ENCODE data around the gene HECW1.

The HECW1 gene

GRCh38 chr7:43444711-43445578 is 332.5 kb downstream of the HECW1 start:
- no peak for DNase-seq

GRCh38 chr7:43449577-43449976 is 337.1 kb downstream of the HECW1 start:
- DNase-seq = no peak

DNA sequence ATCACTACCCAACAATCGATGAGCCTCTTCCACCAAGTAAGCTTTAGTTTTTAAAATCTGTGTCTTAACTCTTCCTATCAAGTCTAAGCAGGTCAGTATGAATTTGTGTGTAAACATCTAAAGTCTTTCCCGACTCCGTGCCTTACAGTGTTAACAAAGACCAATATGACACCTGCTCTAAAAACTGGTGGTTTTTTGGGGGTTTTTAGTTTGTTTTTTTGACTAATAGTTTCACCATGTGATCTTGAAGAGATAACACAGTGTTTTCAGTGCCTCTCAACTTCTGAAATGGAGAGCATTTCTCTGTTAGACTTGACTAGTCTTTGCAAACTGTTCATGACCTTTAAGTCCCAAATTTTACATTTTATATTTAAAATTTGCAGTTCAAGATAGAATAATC is 338.4 kb downstream of the HECW1 start:
- DNase-seq = no peak

GRCh38 chr7:43454936-43455518 is 342.6 kb downstream of the HECW1 start:
- DNase-seq = peak; percentile 19

DNA sequence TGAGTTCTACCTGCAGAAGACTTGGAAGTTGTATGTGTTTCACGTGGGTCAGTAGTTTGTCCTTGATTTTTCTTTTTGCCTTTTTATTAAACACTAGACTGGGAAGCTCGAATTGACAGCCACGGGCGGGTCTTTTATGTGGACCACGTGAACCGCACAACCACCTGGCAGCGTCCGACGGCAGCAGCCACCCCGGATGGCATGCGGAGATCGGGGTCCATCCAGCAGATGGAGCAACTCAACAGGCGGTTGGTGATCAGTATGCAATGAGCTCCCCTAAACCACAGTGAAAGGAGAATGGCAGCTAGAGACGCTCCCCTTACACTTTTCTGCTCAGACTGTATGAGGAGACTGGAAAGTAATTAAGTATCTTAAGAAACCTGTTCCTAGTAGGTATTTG is 343.8 kb downstream of the HECW1 start:
- no peak for DNase-seq

- DNase-seq = no peak
Observed at GRCh38 chr7:43458330-43459018, 346.0 kb downstream of the HECW1 start.

- DNase-seq = no peak
Observed at GRCh38 chr7:43459019-43459337, 346.5 kb downstream of the HECW1 start.

DNA sequence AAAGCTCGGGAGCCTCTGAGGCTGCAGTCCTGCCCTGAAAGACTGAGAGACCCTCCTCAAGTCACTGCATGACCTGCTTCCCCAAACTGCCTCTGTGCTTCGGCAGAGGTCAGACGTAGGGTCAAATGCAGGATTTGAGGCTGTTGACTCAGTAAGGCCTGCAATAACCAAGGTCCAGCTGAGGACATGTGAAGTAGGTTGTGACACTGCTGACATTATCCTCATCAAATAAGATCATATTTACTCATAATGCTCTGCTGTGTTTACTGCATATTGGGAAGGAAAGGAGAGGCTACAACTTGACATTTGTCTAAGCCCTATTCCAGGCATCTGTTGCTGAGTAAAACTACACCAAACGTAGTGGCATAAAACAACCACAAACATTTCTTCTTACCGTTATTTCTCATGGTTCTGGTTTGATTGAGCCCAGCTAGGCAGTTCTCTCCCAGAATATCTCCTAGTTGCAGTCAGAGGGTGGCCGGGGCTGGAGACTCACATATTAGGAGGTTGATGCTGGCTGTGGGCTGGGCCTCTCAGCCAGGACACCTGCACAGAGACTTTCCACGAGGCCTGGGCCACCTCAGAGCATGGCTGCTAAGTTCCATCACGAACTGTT is 348.4 kb downstream of the HECW1 start:
- DNase-seq = no peak

GRCh38 chr7:43461349-43462024 is 349.0 kb downstream of the HECW1 start:
- DNase-seq = no peak

DNA sequence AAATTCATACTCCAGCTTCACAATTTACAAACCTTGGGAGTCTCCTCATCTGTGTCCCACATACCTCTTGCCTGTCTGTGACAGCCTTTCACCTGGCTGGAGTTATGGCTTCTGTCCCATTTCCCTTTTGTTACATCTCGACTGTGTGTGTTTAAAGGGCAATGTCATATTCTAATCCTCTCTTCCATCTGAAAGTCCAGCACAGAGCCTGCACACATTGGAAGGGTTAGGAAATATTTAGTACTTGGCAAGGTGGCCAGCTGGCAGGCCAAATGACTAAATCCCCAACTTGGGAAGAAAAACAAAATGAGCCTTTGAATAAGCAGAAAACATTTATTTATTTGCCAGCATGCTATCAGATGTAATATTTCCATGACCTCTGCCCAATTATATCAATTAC is 350.4 kb downstream of the HECW1 start:
- DNase-seq = no peak

DNA sequence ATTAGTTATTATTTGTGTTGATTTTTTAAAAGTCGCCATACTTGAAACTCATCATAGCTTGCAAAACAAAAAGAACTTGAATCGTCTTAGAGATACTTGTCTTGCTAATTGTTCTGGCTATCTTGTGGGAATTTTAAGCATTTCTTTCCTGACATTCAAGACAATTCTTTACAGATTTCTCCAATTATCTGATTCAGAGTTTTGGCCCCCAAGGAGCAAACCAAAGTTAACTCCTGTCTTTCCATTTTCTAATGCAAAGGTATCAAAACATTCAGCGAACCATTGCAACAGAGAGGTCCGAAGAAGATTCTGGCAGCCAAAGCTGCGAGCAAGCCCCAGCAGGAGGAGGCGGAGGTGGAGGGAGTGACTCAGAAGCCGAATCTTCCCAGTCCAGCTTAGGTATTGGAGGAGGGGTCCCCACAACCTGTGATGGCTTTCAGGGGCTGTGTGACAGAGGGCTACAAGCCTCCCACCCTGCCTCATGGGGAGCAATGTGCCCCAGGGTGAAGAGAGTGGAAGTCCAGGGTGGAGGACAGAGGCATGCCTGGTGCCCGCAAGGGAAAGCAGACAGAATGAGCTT is 351.0 kb downstream of the HECW1 start:
- no peak for DNase-seq

DNA sequence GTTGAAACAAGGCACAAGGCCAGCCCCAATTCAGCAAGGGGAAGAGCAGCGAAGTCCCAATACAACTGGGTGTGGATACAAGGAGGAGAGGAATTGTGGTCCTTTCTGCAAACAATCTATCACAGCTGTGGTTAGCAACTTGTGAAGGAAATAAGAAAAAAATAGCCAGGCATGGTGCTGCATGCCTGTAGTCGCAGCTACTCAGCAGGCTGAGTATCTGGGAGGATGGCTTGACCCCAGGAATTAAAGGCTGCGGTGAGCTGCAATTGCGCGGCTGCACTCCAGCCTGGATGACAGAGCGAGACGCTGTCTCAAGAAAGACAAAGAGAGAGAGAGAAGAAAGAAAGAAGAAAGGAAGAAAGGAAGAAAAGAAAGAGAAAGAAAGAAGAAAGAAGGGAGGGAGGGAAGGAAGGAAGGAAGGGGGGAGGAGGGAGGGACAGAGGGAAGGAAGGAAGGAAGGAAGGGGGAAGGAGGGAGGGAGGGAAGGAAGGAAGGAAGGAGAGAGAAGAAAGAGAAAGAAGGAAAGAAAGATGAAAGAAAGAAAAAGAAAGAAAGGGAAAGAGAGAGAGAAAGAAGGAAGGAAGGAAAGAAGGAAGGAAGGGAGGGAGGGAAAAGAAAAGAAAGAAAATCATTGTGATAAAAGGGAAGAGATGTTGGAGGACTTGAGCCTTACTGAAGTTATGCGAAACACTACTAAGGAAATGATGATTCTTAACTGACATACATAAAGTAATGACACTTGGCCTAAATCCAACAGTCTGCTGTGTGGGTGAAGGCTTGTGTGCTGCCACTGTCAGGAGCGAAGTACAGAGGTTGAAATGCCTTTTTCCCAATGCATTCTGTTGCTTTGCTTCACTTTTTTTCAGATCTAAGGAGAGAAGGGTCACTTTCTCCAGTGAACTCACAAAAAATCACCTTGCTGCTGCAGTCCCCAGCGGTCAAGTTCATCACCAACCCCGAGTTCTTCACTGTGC is 353.4 kb downstream of the HECW1 start:
- no peak for DNase-seq

- DNase-seq = no peak
Observed at GRCh38 chr7:43467406-43467805, 355.0 kb downstream of the HECW1 start.

DNA sequence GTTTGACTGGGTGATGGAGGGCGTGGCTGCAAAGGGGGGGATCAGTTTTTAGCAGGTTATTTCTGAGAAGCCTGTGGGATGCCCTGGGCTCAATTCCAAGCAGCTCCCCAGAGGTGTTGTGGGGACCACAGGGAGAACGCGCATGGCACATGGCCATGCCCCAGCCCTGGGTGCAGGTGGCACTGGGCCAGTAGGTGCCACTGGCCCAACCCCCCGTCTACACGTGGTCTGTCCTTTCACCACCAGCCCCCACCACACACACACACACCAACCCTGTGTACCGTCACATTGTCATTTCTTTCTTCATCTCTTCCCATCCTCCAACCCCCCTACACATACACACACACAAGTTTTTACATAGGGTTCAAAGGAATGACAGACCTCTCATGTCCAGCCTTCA is 355.4 kb downstream of the HECW1 start:
- no peak for DNase-seq

- DNase-seq = no peak
Observed at GRCh38 chr7:43469051-43469450, 356.6 kb downstream of the HECW1 start.

GRCh38 chr7:43470110-43470509 is 357.7 kb downstream of the HECW1 start:
- no peak for DNase-seq

GRCh38 chr7:43475983-43476382 is 363.5 kb downstream of the HECW1 start:
- DNase-seq = no peak

GRCh38 chr7:43476896-43477295 is 364.4 kb downstream of the HECW1 start:
- DNase-seq = no peak

DNA sequence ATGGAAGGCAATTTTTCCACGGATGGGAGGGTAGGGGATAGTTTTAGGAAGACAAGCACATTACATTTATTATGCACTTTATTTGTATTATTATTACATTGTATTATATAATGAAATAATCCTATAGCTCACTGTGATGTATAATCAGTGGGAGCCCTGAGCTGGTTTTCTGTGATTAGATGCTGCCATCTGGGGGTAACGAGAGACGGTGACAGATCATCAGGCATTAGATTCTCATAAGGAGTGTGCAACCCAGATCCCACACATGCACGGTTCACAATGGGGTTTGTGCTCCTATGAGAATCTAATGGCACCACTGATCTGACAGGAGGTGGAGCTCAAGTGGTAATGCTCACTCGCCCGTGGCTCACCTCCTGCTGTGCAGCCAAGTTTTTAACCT is 366.6 kb downstream of the HECW1 start:
- DNase-seq = no peak

DNA sequence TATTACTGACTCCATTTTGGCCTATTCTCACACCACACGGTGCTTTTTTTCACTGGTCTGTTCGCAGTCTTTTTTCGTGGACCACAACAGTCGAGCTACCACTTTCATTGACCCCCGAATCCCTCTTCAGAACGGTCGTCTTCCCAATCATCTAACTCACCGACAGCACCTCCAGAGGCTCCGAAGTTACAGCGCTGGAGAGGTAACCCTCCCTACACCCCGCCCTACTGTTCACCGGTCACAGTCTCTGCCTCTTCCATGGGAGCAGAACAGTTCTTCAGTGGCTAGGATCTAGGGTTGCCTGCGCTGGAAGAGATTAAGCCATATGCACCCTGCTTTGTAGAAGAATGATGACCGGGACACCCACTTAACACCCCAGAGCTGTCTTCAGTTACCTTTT is 367.1 kb downstream of the HECW1 start:
- DNase-seq = no peak

DNA sequence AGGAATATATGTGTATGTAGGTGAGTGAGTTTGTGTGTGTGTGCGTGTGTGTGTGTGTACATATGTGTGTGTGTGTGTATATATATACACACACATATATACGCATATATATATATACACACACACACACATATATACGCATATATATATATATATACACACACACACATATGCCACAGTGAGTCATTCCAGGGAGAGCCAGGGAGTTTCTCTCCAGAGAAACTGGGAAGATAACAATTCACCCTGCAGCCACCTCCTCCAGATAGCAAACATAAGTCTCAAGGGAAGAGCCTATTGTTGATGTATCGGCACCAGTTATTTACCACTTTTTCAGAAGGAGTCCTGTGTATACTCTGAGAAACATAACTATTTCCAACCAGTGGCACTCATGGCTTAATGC is 368.1 kb downstream of the HECW1 start:
- DNase-seq = no peak
